ENCODE data around the gene MTA2.

MTA2 gene

GRCh38 chr11:62545437-62546243 is 56.0 kb downstream of the MTA2 start:
- peak; percentile 97 for DNase-seq

DNA sequence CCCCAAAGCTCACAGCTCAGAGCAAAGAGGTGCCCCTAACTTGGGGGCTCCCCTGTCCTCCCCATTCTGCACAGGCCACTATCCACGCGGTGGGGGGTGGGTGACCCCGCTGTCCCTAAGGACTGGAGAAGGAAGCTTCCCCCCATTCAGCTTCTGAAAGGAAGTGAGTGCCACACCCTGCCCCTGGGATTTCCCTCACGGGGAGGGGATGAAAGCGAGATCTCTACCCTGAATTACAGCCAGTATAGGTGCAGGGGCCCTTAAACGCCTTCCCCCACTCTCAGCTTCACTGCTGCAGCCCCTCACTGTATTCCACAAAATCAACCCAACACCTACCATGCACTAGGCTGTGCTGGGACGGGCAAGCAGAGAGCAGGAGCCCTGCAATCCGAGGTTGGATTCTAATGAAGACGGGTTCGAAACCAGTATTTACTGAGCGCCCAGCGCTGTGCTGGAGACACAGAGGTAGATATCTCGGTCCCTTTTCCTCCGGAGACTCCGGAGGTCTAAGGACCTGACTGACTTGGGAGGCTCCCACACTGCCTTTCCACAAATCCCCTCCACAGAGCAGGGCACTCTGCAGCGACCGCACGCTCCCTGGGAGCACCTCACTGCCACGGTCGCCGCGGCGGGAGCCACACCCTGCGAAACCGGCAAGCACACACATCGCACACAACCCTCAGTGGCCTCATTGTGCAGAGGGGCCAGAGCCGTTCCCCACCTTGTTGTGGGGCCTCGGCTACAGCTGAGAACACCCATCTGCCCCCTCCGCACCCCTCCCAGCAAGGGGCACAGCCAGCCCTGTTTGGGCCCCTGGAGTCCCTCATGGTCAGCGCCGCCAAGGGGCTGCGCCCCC is 56.9 kb downstream of the MTA2 start:
- peak; percentile 50 for DNase-seq

GRCh38 chr11:62543680-62544444 is 57.8 kb downstream of the MTA2 start:
- peak; percentile 44 for DNase-seq

All from femur (tissue), 1 donor.